Pons (tissue), 1 donor: ENCODE measurements around the gene HOGA1.
A peak's percentile ranks its signal among the peaks of the same experiment; 100 is the strongest.
"Not testable (repeated sequence)": the region's sequence is repeated elsewhere in the genome, so short reads cannot be mapped to it uniquely, and the experiment has no call there.

Source experiments
- DNase-seq: peaks from one replicate; pipeline ENCODE4 v3.0.0-alpha.2; 2016; ENCODE audit warnings: low spot score

The HOGA1 gene

GRCh38 chr10:97611473-97611872 is 27.3 kb downstream of the HOGA1 start:
- no peak for DNase-seq

- peak; percentile 49 for DNase-seq
These were observed 28.2 kb downstream of the HOGA1 start for GRCh38 chr10:97612386-97612785.

GRCh38 chr10:97618285-97618684 is 34.1 kb downstream of the HOGA1 start:
- no peak for DNase-seq

- DNase-seq: no peak
These were observed 34.5 kb downstream of the HOGA1 start for GRCh38 chr10:97618733-97619132.

GRCh38 chr10:97623277-97623676 is 39.1 kb downstream of the HOGA1 start:
- no peak for DNase-seq

DNA sequence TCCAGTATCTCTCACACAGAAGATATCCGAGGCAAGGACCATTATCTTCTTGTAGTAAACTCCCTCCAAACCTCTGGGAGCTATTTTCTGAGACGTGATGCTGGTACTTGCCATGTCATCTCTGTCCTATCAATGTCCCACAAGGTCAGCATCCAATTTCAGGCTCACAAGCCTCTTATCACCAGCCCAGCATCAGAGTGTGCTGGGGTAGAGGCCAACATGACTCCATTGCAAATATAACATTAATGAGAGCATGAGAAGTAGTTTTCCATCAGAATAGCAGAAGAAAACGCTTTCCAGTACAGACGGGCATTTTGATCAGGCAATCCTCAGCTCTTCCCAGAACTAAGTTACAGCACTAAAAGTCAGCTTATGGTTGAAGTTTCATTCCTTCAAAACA is 43.5 kb downstream of the HOGA1 start:
- no peak for DNase-seq

DNA sequence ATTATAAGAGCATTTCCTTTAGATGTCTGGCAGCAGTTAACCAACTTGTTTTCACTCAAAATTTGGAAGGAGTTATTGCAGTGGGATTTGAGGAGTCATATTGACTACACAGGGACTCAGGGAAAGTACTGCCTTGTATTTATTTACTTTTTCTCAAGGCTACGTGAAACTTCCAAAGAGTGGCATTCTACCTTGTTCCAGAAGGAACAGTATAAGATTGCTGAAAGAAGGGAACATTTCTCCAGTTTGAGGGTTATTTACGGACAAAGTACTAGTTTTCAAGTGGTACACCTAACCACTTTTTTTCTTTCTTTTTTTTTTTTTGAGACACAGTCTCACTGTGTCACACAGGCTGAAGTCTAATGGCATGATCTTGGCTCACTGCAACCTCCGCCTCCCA is 44.0 kb downstream of the HOGA1 start:
- DNase-seq: no peak

GRCh38 chr10:97629289-97629688 is 45.1 kb downstream of the HOGA1 start:
- DNase-seq: no peak

DNA sequence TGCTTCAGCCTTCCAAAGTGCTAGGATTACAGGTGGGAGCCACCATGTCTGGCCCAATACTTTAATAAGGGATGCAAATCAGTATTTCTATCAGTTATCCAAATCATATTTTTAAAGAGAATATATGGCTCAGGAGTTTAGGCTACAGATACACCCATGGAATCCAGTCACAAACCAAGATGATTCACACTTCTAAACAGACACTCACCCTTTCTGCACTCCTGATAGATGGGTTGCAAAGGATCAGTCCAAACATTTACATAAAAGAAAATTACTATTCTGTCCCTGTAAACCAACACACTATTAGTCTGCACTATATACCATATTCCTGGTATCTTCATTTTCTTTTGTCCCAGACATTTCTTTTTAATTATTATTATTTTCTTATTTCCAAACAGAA is 46.9 kb downstream of the HOGA1 start:
- no peak for DNase-seq

DNA sequence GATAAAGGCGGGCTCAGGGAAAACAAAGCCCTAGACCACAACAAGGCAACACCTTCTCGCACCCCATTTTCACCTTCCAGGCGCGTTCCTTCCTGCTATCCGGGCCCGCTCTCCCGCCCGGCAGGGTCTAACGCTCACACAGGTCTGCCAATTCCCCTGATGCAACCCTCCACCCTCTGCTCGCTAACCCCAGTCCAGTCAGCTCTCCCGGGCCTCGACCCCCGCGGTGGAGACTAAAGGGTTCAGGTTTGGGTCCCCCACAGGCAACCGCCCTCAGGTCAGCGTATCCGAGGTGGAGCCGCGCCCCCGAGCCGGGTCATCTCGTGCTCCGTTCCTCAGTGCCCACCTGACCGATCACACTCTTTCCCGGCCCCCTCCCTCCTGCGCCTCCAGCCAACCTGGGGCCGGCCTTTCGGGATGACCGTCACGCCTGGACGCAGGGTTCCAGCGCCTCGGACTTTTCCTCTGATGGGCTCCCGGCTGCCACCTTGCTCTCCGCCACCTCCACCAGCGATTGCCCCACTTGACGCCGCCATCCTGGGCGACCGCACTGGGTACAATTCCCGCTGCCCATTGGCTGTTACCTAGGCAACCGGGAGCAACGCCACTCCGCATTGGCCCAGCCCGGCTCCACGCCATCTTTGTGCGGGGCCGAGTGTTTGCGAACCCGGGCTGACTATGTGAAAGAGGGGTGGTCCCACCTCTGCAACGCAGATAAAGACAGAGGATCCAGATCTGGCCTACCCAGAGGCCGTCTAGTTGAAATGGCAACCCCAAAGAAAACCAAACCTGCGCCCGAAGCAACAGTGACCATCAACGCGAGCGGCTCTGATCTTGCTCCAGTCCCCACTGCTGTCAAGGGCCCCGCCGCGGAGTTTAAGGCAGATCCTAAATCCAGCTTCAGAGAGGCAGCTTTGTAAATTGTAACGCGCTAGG is 49.0 kb downstream of the HOGA1 start, which contains the start of gene MORN4:
Gene MORN4 (minus strand): TSS at position 552 of the 936 bp plus-strand sequence. CDS start 13,847 bp downstream, outside the sequence.
- DNase-seq: peak; percentile 86

- no peak for DNase-seq
These were observed 49.7 kb downstream of the HOGA1 start for GRCh38 chr10:97633921-97634320.

- no peak for DNase-seq
These were observed 51.4 kb downstream of the HOGA1 start for GRCh38 chr10:97635577-97635976.

DNA sequence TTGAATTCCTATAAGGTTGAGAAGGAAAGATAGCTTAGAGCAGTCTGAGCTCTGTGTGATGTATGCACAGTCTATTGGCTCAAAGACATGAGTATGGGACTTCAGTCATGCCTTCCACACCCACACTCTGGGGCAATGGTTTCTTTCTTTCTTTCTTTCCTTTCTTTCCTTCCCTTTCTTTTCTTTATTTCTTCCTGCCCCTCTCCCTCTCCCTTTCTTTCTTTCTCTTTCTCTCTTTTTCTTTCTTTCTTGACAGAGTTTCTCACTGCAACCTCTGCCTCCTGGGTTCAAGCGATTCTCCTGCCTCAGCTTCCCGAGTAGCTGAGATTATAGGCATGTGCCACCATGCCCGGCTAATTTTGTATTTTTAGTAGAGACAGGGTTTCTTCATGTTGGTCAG is 54.9 kb downstream of the HOGA1 start:
- DNase-seq: not testable (repeated sequence)

DNA sequence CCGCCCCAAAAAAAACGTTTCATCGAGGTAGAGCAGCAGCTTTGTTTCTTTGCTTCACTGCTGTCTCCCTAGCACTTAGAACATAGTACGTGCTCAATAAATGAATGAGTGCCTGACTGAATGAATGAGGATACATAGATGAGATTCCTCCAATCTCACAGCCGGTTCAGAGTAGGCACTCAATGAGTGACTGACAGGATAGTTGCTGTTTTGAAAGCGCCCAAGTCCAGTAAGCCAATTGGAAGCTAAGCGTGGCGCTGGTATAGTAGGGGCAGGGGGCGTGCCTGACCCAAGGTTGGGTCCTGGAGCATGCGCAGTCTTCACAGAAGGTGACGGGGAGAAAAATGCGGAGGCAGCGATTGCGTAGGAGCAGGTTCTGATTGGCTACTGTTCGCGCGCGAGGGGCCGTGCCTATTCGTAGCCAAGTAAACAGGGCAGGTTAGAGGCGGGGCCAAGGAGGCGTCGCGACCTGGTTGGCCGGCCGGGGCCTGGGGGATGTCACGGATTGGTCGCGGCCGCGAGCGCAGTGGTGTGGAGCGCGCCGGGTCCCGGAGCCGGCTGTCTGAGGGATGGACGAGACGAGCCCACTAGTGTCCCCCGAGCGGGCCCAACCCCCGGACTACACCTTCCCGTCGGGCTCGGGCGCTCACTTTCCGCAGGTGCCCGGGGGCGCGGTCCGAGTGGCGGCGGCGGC is 56.1 kb downstream of the HOGA1 start, which contains the start of gene PI4K2A:
Gene PI4K2A (plus strand): TSS at position 498 of the 694 bp plus-strand sequence. CDS start 72 bp downstream, at position 570.
- peak; percentile 98 for DNase-seq

GRCh38 chr10:97640868-97641811 is 57.0 kb downstream of the HOGA1 start:
- DNase-seq: peak; percentile 41

DNA sequence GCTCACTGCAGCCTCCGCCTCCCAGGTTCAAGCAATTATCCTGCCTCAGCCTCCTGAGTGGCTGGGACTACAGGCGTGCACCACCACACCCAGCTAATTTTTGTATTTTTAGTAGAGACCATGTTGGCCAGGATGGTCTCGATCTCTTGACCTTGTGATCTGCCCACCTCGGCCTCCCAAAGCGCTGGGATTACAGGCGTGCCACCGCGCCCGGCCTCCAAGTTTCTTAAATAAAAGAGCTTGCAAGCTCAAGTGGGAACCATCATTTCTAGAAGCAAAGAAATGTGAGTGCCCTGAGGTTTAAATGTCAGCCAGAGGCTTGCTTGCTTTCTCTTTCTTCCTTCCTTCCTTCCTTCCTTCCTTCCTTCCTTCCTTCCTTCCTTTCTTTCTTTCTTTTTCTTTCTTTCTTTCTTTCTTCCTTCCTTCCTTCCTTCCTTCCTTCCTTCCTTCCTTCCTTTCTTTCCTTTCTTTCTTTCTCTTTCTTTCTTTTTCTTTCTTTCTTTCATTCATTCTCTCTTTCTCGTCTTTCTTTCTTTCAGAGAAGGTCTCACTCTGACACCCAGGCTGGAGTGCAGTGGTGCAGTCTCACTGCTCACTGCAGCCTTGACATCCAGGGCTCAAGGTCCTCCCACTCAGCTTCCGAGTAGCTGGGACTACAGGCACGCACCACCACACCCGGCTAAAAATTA is 58.4 kb downstream of the HOGA1 start:
- not testable (repeated sequence) for DNase-seq

DNA sequence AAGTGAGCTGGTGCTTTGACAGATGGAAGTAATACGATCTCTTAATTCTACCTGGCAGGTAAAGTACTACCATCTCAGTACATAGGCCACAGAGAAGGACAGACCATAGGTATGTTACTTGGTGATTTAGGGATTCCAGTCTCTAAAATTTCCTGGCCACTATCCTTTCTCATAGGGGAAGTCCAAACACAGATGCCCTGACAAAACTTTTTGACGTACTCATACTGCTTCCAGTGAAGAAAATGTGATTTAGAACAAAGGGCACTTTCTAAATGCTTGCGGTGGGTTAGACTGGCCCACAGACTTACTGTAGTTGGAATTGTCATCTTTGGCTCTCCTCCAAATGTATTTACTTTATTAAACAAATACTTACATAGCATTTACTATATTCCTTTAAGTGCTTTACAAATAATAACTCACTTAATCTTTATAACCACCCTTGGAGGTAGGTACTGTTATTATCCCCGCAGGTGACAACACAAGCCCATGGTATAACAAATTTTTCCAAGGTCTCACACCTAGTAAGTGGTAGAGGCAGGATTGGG is 59.3 kb downstream of the HOGA1 start:
- no peak for DNase-seq

- DNase-seq: no peak
These were observed 60.7 kb downstream of the HOGA1 start for GRCh38 chr10:97644936-97645335.

DNA sequence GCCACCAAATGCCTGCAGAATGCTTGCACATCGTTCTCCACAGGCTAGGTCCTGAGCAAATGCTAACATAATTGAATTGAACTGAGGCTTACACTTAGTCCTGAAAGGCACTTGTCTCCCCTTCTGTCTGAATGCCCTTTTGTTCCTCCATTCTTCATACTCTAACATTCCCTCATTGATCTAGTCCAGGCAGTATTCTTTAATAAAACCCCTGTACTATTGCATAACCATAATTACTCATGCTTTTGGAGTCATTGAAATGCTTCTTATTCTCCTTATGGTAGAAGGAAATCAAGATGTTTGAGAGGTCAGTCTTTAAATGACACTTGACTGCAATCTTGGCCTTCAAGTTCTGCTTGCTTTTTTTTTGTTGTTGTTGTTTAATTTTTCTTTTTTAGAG is 63.4 kb downstream of the HOGA1 start:
- DNase-seq: peak; percentile 44

DNA sequence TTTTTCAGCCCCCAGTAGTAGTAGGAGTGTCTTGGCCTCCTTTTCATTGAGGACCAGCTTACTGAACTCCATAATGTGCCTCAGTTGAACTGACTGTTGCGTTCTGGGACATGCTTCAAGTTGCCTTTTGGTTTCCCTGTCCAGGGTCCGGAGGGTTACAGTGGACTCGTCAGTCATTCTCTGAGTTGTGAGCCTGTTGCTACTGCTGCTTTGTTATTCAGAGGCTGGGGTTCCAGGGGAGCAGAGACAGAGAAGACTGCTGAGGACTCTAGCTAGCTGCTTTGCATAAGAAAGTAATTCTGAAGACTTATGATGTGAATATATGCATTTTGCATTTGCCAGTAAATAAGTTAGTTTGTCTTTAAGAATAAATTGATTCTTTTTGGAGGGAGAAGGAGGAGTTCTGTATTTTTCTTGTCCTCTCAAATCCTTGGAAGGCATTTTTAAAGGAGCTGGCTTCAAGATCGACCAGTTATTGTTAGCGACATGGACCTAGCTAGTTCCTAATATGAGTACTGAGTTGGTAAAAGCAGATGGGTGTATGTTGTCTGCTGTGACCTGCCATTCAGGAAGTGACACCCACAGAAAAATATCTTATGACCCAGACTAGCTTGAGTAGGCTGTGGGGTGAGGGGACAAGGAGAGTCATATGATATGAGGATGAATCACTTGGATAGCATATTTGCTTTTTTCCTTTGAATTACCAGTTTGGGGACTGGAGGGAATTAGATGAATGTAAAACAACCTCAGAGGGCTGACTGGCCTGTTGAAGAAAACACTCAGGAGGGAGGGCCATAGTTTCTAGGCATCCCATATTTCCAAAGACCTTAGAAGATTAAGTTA is 64.6 kb downstream of the HOGA1 start:
- DNase-seq: peak; percentile 70
